Activated CD4-positive, alpha-beta T cell treated with anti-CD3 and anti-CD28 coated beads, Interleukin-2, amount 50 U/mL, for 48 hours (primary cell): ENCODE measurements around the gene NTRK2.

Source experiments
- DNase-seq, 2 experiments: peaks; one replicate each; pipeline ENCODE4 v3.0.0-alpha.2; 2020

NTRK2 gene

DNA sequence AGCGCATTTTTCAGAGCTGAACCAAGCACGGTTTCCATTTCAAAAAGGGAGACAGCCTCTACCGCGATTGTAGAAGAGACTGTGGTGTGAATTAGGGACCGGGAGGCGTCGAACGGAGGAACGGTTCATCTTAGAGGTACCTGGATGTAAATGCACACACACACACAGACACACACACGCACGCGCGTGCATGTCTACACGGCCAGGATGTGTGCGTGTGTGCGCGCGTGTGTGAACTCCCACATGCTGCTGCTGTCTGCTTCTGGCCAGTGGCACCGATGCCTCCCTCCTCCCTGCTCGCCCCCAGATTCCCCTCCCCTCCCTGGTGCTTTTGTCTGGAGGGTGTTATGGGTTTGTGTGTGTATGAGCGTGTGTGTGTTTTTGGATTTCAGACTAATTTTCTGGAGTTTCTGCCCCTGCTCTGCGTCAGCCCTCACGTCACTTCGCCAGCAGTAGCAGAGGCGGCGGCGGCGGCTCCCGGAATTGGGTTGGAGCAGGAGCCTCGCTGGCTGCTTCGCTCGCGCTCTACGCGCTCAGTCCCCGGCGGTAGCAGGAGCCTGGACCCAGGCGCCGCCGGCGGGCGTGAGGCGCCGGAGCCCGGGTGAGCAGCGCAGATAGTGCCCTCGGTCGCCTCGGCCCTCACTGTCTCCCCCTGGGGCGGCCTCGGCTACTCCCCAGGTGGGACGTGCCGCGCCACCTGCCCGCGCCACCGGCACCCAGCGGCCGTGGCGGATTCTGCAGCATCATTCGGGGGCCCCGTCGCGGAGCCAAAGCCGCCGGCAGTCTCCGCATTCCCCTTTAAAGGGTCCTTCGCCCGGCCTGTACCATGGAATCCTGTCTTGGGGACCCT, at the start of gene NTRK2:
Gene NTRK2 (plus strand): TSS at position 442 of the 850 bp plus-strand sequence. CDS start 1,020 bp downstream, outside the sequence.
- DNase-seq = peak; percentile 15 to 30

DNA sequence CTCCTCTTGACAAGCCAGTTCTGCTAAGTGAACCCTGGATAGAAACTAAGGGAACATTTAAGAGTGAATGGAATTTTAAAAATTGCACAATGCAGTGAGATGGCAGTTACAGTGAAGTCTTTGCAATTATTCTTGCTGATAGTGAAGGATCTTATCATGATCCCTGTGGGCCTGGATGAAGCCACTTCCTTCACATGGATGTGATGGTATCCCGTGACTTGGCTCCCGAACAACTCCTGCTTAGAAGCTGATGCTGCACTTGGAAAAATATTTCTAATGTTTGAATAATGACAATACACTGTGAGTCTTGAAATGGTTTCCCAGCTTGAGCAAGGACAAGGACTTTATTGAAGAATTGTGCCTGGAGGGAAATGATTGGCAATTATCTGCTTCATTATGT, 49.2 kb upstream of the NTRK2 start:
- no peak for DNase-seq

DNA sequence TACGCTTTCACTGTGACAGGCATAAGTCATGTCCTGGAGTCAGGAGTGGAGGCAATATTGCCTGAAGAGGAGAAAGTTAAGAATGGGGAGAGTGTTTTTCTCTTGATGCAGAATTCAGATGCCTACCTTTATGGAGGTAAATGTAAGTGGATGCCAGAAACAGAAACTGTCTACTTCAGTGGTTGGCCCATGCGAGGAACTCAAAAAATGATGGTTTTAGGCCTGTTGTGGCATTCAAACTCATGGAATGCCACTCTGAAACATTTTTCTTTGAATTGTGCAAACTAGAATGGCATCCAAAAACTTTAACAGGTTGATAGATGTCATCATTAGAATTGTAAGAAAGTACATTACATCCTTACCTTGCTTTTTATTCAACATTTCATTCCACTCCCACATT, 47.7 kb upstream of the NTRK2 start:
- no peak for DNase-seq

DNA sequence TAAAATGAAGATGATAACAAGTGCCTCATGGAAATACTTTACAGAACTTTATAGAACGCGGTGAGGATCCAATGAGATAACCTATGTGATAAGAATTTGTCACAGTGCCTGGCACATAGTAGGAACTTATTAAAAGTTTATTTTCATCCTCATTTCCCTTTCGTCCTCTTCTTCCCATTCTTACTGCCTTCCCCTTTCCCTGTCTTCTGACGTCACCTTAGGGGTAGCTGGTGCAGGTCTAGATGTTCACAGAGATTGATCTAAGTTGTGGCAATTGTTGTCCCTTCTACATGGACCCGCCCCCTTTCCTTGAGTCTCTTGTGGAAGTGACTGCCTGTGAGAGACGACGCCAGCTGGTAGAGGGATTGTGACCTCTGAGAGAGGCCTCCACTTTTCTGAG, 46.5 kb upstream of the NTRK2 start:
- no peak for DNase-seq

DNA sequence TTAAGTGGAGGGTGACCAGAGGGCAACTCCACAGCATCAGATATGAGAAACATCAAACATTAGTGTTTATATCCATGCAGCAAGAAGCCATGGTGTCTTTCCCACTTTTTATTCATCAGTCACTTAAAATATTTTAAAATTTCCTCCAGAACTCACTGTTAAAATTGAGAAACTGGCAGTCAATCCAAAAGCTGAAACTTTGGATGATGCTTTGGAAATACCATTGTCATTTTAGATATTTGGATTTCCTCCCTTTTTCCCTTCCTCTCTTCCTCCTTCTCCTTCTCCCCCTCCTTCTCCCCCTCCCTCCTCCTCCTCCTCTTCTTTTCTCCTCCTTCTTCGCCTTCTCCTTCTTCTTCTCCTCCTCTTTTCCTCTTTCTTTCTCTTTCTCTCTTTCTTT, 33.1 kb upstream of the NTRK2 start:
- no peak for DNase-seq

DNA sequence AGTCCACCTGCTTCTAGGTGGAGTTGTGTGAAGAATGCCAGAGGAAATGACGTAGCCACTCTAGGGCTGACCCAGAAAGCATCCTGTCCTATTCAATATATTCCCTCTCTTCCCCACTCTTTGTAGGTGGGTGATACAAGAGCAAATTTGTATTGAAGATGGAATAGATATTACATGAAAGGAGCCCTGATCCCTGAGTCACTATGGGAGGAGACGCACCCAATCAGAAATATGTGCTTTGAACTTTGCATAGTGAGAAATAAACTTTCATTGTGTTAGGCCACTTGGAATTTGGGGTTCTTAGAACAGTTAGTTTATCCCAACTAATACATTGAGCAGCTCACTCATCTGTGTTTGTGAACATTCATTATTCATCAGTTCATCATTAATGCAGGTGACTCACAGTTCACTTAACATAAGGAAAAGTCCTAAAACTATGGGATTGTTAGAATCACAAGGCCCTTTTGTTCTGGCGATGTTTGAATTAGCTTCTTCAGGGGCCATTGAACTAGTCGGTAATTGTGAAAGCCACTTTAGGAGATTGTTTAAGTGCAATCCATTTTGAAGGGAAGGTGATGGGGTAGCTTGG, 26.9 kb upstream of the NTRK2 start:
- no peak for DNase-seq

DNA sequence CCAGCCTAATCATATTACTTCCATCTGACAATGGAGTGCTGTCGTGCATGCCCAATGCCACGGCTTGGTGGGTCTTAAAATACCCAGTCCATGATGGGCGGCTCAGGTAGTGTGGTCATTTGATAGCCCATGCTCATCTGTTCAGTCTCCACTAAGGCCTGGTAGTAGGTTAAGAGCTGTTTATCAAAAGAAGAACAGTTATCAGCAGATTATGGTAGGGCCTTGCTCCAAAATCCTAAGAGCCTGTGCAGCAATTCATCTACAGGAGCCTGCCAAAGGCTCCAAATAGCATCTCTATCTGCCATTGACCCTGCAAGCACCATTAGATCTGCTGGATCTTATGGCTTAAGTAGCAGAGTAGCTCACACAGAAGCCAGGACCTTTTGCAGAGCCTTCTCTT, 21.8 kb upstream of the NTRK2 start:
- no peak for DNase-seq

DNA sequence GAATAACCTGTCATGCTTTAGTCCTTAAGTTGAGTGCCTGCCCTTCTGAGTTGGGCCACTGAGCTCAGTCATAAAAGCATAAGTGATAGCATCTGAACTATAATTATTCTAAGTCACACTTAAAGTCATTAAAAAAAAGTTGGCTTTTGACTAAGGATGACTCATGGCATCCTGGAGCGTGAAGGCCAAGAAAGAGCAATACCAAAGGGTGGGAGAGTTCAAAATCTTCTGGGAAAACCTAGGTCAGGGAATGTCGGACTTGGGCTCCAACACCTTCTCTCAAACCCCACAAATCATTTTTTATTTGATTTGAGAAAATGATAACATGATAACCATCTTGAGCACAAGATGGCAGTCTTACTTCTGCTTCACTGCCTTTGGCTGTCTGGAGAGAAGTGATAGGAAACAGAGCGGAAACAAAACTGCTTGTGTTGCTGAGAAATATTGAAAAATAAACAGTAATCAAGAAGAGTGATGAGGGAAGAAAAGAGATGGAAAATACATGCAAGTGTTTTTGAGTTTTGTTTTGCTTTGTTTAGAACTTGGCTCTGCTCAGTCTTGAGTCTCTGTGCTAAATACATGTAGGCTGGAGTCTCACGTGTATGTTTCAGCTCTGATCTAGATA, 16.9 kb upstream of the NTRK2 start:
- DNase-seq = no peak

DNA sequence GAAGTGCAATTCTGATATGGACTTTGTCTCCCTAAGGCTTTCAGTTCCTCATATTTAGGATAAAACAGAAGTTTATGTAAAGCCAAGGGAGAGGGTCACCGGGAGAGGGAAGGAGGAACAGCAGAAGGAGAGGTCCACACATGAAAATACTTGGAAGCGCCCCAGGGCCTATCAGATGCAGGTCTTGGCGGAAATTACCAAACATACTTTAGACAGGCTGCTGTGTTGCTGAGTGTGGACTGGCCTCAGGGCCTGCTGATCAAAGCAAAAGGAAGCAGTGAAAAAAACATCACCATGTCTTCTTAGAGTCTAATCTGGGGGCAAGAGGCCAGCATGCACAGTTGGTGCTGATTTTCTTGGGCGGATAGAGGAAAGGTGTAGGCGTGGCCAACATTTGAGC, 14.1 kb upstream of the NTRK2 start:
- no peak for DNase-seq

DNA sequence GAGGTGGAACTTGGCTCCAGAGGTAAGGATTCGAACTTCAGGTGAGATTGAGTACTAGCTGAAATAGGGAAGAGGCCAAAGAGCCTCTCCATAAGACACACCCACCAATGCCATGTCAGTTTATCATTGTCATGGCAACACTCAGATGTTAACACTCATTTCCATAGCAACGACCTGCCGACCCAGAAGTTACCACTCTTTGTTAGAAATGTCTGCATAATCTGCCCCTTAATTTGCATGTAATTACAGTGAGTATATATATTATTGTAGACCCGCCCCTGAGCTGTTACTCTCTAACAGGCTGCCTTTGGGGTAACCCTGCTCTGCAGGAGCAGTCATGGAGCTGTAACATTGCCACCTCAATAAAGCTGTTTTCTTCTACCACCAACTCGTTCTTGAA, 10.2 kb upstream of the NTRK2 start:
- DNase-seq = no peak

DNA sequence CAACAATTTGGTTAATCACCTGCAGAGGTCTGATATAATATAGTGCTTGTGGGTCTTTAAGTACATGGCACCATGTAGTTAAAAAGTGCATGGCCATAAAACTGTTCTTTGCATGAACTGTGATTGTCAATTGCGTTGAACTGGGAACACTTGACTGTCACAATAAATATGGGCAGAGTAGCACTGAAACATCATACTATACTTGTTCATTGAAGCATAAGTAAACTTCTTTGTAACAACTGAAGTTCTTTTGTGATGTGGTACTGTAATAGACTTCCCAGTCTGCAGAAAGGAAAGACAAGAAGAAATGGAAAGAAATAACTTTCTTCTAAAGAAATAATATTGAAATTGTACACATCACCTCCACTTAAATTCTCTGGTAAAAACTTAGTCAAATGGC, 9.8 kb upstream of the NTRK2 start:
- DNase-seq = no peak

DNA sequence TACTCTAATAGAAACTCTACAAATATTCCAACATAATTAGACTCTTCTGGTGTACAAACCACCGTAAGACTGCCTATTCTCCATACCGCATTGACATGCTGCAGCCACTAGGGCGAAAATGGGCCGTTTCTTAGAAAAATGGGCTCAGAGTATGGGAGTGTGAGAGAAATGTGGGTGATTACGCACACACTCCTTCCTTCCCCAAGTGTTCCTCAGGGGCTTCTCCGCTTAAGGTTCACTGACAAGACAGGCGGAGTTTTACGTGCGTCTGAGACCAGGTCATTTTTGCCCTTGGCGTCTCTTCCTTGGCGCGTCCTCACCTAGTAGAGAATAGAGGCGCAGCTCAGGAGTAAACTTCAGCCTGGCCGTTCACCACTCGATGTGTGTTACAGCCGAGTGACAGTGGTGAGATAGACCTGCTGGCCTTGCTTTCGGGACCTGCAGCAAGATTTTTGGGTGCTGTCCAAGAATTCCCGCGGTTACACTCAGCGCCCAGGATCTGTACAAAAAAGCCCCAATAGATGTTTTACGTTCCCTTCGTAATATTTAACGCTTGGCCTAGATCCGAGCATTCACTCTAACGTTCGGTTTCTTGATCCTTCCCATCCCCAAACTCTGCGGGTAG, 1.8 kb upstream of the NTRK2 start:
- peak; percentile 1 to 12 for DNase-seq

DNA sequence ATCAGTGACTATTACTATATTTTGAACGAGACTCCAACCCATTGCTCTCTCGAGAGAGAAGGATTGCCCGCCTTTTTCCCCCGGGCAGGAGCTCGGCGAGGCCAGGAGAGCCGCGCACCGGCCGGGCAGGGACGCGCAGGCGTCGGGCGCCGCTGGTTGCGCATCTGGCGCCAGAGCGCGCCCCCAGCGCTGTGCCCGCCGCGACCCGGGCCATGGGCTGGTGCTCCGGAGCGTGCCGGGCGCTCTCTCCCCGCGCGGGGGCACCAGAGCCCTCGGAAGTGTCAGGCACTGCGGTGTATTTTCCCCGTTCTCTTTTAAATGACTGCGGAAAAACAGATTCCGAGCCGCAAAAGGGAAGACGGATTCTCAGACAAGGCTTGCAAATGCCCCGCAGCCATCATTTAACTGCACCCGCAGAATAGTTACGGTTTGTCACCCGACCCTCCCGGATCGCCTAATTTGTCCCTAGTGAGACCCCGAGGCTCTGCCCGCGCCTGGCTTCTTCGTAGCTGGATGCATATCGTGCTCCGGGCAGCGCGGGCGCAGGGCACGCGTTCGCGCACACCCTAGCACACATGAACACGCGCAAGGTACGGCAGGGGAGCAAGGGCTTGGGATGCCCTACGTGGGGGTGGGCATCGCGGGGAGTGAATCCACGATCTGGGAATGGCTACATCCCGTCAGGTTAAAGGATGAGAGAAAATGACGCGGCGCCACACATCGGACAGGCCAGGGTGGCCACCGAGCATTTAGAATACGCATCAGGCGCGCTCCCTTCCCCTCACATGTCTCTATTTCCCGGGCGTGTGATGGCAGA, 1.1 kb upstream of the NTRK2 start:
- peak; percentile 56 to 63 for DNase-seq

DNA sequence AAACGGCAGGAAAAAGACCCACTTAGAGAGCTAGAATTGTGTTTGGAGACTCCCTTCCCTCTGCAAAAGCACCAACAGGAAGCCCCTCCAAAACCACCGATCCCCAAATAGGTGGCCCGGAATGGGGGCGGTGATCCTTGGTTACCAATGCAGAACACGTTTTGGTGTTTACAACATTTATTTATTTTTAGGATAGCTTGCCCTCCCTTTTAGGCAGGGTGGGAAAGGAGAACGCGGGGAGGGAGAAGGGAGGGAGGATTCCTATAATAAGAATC, 579 bp upstream of the NTRK2 start:
- DNase-seq = no peak

DNA sequence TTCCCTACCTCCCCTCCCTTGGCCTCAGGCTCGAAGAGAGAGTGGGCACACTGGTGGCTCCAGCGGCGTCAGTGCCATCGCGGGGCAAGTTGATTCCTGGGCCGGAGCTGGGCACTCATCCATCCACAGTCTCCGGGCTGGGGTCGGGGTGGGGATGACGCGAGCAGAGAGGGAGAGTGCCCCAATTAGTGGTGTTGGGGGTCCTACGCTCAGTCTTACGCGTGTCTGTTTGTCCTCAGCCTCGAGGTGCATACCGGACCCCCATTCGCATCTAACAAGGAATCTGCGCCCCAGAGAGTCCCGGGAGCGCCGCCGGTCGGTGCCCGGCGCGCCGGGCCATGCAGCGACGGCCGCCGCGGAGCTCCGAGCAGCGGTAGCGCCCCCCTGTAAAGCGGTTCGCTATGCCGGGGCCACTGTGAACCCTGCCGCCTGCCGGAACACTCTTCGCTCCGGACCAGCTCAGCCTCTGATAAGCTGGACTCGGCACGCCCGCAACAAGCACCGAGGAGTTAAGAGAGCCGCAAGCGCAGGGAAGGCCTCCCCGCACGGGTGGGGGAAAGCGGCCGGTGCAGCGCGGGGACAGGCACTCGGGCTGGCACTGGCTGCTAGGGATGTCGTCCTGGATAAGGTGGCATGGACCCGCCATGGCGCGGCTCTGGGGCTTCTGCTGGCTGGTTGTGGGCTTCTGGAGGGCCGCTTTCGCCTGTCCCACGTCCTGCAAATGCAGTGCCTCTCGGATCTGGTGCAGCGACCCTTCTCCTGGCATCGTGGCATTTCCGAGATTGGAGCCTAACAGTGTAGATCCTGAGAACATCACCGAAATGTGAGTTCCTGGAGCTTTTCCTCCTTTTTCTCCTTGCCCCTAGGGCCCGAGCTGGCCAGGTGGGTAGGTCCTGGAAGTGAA, 861 bp downstream of the NTRK2 start:
- DNase-seq = peak; percentile 6 to 8

DNA sequence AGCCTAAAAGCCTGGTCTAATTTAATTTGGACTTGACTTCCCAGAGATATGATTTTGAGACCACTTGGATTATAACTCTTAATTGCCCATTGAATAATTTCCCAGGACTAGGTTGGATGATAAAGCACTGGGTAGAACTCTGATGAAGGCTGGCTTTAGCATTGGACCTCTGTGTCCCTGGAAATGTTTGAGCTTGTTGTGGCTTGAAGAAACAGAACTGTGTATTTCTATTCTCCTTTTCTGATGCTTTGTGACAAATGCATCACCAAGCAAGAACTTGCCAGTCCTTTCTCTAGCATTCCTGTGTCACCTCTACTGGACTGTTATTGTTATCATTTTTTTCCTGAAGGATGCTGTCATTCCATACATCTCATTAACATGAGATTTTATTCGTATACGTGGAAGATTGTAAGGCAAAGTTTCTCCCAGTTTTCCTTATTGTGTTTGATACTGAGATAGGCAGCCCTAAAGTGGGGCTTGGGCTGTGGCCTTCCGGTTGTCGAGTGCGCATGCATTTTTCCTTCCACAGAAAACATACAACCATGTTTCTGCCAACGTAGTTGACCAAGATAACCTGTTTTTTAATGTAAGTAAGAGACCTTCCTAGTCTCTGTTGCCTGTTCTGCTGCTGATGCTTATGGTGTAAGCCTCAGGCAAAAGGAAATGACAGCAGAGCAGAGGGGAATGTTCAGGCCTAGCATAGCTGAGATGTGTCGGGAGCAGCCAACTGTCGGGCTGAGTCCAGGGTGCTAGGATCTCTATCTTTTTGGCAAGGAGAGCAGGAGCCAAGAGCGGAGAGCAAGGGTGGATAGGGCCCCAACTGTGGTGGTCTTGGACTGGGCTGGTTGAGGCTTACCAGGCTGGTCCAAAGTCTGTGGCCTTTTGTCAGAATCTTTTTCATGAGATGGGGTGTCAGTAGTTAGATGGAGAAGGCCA, 2.3 kb downstream of the NTRK2 start:
- no peak for DNase-seq

DNA sequence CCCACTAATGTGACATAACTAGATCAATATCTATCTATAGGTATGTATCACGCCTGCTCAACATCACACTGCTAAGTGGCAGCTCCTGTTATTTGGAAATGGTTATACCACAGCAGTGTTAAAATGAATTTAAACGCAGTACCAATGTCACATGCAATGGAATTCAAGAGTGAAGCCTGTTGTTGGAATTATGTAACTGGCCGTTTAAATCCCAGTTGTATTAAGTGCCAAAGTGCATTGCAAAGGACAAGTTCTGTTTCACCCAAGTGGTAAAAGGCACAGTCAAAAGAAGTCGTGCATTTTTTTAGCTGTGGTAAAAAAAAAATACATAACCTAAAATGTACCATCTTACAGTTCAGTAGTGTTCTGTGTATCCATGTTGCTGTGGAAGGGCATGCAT, 4.3 kb downstream of the NTRK2 start:
- no peak for DNase-seq

DNA sequence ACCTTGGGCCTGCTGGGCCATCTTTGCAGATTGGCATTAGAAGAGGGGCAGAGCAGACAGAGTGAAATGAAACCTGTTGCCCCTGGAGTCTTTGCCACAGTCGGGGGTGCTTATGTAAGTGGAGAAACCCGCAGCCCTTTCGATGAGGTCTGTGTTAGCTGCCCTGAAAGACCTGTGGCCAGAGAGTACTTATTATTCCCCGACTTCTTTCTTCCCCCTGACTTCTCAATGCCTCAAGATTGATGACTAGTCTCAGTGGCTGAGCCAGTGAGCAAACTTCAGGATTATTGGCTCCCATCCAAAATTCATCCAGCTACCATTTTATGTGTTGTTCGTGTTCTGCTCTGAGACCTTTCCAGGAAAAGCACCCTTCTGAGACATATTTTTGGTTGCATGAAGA, 7.6 kb downstream of the NTRK2 start:
- DNase-seq = no peak

DNA sequence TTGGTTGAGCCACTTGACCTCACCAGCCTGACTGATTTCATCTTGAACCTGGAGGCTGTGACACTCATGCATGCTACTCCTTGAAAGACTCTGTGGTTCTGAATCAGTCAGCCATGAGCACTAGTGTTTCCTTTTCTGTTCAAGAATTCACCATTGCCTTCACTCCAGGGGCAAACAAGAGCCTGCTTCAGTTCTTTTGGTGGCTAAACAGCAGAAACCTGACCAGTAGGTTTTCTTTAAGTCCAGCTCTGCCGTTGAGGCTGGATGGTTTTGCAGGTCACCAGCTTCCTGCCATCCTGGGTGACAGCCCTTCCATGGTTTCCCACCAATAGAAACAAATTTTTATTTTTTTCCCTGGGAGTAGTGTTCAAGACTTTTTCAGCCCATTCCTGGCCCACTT, 10.0 kb downstream of the NTRK2 start:
- DNase-seq = no peak

DNA sequence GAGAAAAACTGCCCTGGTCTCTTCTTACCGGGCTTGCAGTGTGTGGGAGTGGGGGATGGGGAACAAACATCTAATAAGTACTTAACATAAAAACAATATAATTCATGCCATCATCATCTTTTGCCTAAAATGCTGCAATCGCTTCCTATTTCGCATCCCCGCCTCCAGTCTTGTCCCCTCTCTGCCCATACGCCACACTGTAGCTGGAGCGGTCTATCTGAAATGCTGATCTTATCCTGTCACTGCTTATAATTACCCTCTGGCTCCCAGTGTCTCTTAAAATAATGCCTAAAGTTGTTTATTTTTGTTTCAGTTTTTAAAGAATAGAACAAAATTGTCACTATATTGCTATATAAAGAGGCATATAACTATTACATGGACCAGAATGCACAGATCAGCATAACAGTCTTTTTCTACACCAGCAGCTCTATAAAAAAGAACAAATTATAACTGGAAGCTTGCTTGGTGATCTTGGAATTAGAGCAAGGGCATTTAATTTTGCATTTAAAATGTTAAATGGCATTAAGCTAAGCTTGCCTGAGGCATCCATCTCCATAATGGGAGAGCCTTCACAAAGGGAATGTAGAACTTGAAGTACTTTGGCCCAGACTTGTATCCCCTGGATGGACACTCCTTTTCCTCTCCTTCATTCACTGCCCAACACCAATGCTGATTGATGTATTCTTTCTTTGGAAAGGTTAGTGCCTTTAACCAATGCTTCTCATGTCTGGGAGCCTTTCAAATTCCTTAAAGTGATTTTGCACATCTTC, 12.2 kb downstream of the NTRK2 start:
- no peak for DNase-seq
